ENCODE measurements around the gene SLC9B1. TPM values are rescaled to one million over a fixed set of nuclear protein-coding genes. Genes with fewer than 3 reads are reported as not detected.

SLC9B1 gene
- total RNA-seq (2014; rRNA removed; shearing (Covaris generic)) = not detected in 2 replicates

GRCh38 chr4:103019308-103020124 lies at the start of gene SLC9B1:
TSS of gene SLC9B1 (minus strand) at chr4:103019705. CDS start at chr4:102991711, 27,994 bp downstream.
- peak; percentile 92 for DNase-seq (ENCODE audit: low read depth)

- no peak for DNase-seq (ENCODE audit: low read depth)
Measured at GRCh38 chr4:103067841-103068547, 48.5 kb upstream of the SLC9B1 start.

- no peak for DNase-seq (ENCODE audit: low read depth)
Measured at GRCh38 chr4:103060453-103061148, 41.1 kb upstream of the SLC9B1 start.

GRCh38 chr4:103054030-103054429 lies 34.5 kb upstream of the SLC9B1 start:
- no peak for DNase-seq (ENCODE audit: low read depth)

- no peak for DNase-seq (ENCODE audit: low read depth)
Measured at GRCh38 chr4:103052779-103053178, 33.3 kb upstream of the SLC9B1 start.

- DNase-seq (ENCODE audit: low read depth) = no peak
Measured at GRCh38 chr4:103052145-103052544, 32.6 kb upstream of the SLC9B1 start.

DNA sequence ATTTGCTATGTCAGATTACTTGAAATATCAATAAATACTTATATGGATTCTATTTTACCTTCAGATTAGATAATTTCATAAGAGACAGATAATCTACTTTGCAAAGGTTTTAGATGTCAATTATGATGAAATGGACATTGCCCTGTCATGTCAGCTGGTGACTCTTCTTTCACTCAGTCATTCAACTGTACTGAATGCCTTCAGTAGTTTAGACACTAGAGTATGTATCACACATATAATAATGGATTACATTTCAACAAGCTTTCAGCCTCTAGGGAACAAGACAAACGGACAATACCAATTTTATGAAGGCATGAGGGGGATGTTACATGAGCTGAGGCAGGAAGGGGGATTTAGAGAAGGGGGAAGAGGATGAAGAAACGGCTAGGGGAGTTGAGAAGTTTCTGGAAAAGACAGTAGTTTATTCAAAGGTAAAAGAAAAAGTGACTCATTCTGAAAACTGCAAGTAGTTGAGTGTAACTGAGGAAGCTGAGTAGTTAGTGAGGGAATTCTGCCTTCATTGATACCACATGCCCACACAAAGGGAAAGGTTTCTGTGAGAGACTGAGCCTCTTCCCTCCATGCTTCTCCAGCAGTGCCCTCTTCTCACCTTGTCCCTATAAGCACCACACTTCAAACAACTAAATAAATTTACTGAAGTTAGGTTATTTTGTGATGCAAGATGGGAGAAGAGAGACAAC lies 31.4 kb upstream of the SLC9B1 start:
- DNase-seq (ENCODE audit: low read depth) = no peak

GRCh38 chr4:103046416-103047290 lies 27.1 kb upstream of the SLC9B1 start:
- peak; percentile 9 for DNase-seq (ENCODE audit: low read depth)

GRCh38 chr4:103044183-103044582 lies 24.7 kb upstream of the SLC9B1 start:
- DNase-seq (ENCODE audit: low read depth) = no peak

DNA sequence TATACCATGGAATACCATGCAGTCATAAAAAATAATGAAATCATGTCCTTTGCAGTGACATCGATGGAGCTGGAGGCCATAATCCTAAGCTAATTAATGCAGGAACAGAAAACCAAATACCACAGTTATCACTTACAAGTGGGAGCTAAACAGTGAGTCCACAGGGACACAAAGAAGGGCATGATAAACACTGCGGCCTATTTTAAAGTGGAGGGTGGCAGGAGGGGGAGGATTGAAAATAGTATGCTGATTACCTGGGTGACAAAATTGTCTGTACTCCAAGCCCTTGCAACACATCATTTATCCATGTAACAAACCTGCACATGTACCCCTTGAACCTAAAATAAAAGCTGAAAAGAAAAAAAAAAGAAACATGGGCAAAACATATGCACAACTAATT lies 16.7 kb upstream of the SLC9B1 start:
- DNase-seq (ENCODE audit: low read depth) = no peak

- peak; percentile 15 for DNase-seq (ENCODE audit: low read depth)
Measured at GRCh38 chr4:103032574-103032973, 13.1 kb upstream of the SLC9B1 start.

GRCh38 chr4:103030791-103031190 lies 11.3 kb upstream of the SLC9B1 start:
- no peak for DNase-seq (ENCODE audit: low read depth)

GRCh38 chr4:103029300-103029699 lies 9.8 kb upstream of the SLC9B1 start:
- no peak for DNase-seq (ENCODE audit: low read depth)

- DNase-seq (ENCODE audit: low read depth) = no peak
Measured at GRCh38 chr4:103026868-103027267, 7.4 kb upstream of the SLC9B1 start.

DNA sequence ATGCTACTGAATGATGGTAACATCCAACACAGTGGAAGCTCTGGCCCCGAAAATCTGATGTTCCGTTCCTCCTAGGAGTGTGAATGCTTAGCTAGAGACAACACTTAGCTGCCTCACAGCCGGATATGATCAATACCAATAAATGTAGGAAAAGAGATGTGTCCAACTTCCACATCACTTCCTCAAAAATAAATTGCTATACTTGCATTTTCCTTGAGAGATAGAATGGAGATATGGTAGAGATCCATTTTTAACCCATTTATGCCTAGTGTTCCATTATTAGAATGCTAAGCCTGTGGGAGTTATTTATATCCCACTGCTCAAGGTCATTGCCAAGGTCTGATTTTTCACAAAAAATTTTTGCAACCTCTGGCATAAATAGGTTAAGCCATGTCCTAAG lies 5.5 kb upstream of the SLC9B1 start:
- DNase-seq (ENCODE audit: low read depth) = no peak

DNA sequence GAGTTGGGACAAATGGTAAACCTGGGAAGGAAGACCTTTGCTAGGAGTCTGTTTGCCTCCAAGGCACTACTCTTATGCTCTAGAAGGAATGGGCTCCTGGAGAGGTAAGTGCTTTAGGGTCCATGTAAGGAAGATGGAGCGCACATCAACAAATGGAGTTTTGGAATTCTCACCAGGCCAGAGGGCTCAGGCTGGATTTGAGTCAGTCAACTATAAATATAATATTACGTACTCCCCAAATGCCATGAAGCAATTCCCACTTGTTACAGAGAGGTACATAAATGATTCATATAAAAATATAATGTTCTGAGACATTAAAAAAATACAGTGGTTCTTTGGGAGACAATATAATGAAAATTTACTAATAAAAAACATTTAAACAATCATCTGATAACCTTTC lies 1.6 kb upstream of the SLC9B1 start:
- DNase-seq (ENCODE audit: low read depth) = no peak

- DNase-seq (ENCODE audit: low read depth) = peak; percentile 15
Measured at GRCh38 chr4:103018391-103019307, 856 bp downstream of the SLC9B1 start.

DNA sequence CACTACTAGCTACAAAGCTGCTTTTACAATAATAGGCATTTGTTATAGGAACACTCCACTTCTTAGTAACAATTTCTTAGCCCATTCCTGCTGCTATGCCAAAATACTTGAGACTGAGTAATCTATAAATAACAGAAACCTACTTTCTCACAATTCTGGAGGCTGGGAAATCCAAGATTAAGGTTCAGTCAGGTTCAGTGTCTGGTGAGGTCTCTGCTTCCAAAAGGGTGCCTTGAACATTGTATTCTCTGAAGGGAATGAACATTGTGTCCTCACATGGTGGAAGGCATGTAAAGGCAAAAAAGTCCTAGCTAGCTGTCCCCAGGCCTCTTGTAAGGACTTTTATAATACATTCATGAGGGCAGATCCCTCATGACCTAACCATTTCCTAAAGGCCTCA lies 7.0 kb downstream of the SLC9B1 start:
- DNase-seq (ENCODE audit: low read depth) = no peak

DNA sequence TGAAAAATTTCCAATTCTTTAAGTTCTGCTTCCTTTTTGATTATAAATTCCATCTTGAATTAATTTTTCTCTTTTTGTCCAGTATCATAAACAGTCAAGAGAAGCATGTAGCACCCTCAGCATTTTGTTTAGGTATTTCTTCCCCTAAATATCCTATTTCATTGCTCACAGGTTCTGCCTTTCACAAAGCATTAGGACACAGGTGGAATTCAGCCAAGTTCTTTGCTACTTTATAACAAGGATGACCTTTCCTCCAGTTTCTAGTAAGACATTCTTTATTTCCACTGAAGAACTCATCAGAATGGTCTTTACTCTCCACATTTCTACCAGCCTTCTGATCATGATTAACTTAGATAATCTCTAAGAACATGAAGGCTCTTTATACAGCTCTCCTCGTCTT lies 7.4 kb downstream of the SLC9B1 start:
- no peak for DNase-seq (ENCODE audit: low read depth)
